Osteoblast (primary cell): ENCODE results near the gene HSPA13. TPM values are rescaled to one million over a fixed set of nuclear protein-coding genes. Genes with fewer than 3 reads are reported as not detected.

Experiments
- DNase-seq: peaks from one replicate; pipeline ENCODE4 v3.0.0; 2011; ENCODE audit warnings: low spot score, mixed read lengths; ENCODE audit not compliant: insufficient read length; ENCODE audit errors: missing footprints
- H2AFZ ChIP-seq: 2 replicates; pipeline ENCODE4 v1.6.0; 2011; ENCODE audit warnings: mild to moderate bottlenecking, low read length
- H3K27ac ChIP-seq: 2 replicates; pipeline ENCODE4 v1.5.1; 2011; ENCODE audit warnings: mild to moderate bottlenecking, low read depth, low read length, moderate library complexity
- H3K27me3 ChIP-seq: 2 replicates; pipeline ENCODE4 v1.6.0; 2012; ENCODE audit warnings: mild to moderate bottlenecking, control low read depth, inconsistent platforms, low read length, moderate library complexity; ENCODE audit not compliant: insufficient read depth
- H3K36me3 ChIP-seq: 2 replicates; pipeline ENCODE4 v1.5.1; 2011; ENCODE audit warnings: mild to moderate bottlenecking, low read length, control low read depth, moderate library complexity; ENCODE audit not compliant: insufficient read depth
- H3K4me1 ChIP-seq: 2 replicates; pipeline ENCODE4 v1.5.1; 2011; ENCODE audit warnings: mild to moderate bottlenecking, low read length, control low read depth, moderate library complexity; ENCODE audit not compliant: insufficient read depth
- H3K4me2 ChIP-seq: 2 replicates; pipeline ENCODE4 v1.6.0; 2011; ENCODE audit warnings: mild to moderate bottlenecking, low read length; ENCODE audit not compliant: insufficient read depth
- H3K4me3 ChIP-seq: fragments of 200-600 bp; sonication (generic); 3 replicates; pipeline ENCODE4 v1.5.1; 2012; ENCODE audit warnings: mild to moderate bottlenecking, low read length, inconsistent platforms; ENCODE audit not compliant: insufficient read depth
- H3K79me2 ChIP-seq: 2 replicates; pipeline ENCODE4 v1.6.0; 2012; ENCODE audit warnings: mild to moderate bottlenecking, low read length, control low read depth, inconsistent platforms; ENCODE audit not compliant: insufficient read depth
- H3K9me3 ChIP-seq: 2 replicates; pipeline ENCODE4 v1.5.1; 2011; ENCODE audit warnings: low read depth, low read length, control low read depth
- H4K20me1 ChIP-seq: 2 replicates; pipeline ENCODE4 v1.6.0; 2012; ENCODE audit warnings: mild to moderate bottlenecking, low read length, control low read depth; ENCODE audit not compliant: insufficient read depth
- total RNA-seq: library from RNA; depleted of rRNA; stranded (reverse); fragments of >200 nt; gene quantifications from 2 replicates; pipeline ENCODE4 v1.2.3, GENCODE V29; 2012
- TF ChIP-seq, protein P1 (sequence below): IDR thresholded peaks from 2 replicates; pipeline ENCODE4 v1.5.1; 2011; ENCODE audit warnings: mild to moderate bottlenecking, low read depth, low read length, moderate library complexity; ENCODE audit errors: extremely low read depth

Gene HSPA13, protein sequence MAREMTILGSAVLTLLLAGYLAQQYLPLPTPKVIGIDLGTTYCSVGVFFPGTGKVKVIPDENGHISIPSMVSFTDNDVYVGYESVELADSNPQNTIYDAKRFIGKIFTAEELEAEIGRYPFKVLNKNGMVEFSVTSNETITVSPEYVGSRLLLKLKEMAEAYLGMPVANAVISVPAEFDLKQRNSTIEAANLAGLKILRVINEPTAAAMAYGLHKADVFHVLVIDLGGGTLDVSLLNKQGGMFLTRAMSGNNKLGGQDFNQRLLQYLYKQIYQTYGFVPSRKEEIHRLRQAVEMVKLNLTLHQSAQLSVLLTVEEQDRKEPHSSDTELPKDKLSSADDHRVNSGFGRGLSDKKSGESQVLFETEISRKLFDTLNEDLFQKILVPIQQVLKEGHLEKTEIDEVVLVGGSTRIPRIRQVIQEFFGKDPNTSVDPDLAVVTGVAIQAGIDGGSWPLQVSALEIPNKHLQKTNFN
- 68.7 and 70.9 TPM in 2 replicates for total RNA-seq

DNA sequence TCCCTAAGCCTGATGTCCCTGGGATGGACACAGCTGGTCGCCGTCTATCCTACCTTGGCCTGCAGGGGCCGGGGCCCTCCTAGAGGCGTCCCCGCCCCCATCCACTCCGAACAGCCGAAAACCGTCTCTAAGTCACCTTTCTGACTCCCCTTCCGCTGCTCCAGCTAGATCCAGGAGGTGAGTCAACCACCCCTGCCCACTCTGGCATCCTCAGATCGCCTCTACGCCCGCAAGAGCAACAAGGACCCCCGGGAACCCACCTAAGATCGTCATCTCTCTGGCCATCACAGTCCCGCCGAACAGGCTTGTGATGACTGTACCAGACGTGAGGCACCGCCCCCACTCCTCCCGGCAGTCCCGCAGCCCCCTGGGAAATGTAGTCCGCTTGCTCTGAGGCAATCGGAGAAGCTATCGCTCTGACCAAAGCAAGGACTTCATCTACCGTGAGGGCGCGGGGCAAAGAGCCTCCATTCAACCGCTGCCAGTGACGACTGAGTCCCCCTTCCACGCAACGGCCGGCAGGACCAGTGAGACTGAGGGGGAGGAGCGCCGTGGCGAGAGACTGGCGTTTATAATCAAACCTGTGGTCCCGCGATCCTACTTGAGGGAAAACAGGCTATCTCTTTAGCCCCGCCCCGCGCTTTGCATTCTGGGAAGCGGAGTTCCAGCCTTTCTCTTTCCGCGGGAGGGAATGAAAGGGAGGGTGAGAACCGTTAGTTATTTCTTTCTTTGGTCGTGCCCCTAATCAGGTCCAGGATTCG lies at the start of gene HSPA13:
HSPA13 (minus strand) TSS at position 312 of the 761 bp plus-strand sequence; CDS start at position 285, 27 bp downstream.
- H3K4me1 ChIP-seq: peaks cover 20% of the 10 kb centered on the region

DNA sequence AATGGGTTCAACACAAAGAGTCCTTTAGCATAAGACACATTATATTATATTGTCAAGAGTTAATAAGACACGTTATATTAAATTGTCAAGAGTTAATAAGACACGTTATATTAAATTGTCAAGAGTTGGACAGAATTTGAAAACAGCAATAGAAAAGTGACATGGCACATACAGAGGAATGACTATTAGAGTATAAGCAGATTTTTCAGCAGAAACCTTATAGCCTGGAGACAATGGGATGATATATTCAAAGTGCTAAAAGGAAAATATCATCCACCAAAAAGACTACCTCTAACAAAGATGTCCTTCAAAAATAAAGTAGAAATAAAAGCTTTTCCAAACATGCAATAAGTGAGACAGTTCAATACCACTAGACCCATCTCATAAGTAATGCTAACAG lies 36.0 kb upstream of the HSPA13 start:
- TF ChIP-seq, protein P1, sequence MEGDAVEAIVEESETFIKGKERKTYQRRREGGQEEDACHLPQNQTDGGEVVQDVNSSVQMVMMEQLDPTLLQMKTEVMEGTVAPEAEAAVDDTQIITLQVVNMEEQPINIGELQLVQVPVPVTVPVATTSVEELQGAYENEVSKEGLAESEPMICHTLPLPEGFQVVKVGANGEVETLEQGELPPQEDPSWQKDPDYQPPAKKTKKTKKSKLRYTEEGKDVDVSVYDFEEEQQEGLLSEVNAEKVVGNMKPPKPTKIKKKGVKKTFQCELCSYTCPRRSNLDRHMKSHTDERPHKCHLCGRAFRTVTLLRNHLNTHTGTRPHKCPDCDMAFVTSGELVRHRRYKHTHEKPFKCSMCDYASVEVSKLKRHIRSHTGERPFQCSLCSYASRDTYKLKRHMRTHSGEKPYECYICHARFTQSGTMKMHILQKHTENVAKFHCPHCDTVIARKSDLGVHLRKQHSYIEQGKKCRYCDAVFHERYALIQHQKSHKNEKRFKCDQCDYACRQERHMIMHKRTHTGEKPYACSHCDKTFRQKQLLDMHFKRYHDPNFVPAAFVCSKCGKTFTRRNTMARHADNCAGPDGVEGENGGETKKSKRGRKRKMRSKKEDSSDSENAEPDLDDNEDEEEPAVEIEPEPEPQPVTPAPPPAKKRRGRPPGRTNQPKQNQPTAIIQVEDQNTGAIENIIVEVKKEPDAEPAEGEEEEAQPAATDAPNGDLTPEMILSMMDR: no peak
- Histone ChIP-seq H3K4me1 (no peaks in the 10 kb centered on the region), H3K79me2 (no peaks in the 10 kb centered on the region), H3K27ac (no peak overlapping the region), H3K9me3 (peaks cover 14% of the 10 kb centered on the region), H2AFZ (no peak overlapping the region), H3K27me3 (no peaks in the 10 kb centered on the region), H3K4me3 (no peak overlapping the region), H3K36me3 (no peaks in the 10 kb centered on the region), H3K4me2 (no peak overlapping the region), H4K20me1 (no peaks in the 10 kb centered on the region)
- no peak for DNase-seq

More for the DNA sequence above, at the start of gene HSPA13:
- Histone ChIP-seq H3K9me3 (no peaks in the 10 kb centered on the region), H3K79me2 (peaks cover 36% of the 10 kb centered on the region), H3K27me3 (no peaks in the 10 kb centered on the region), H3K4me3 (peak within 1 kb of the TSS; percentile 98), H3K4me2 (peak within 1 kb of the TSS; percentile 96), H3K27ac (peak within 1 kb of the TSS; percentile 96), H4K20me1 (no peaks in the 10 kb centered on the region), H2AFZ (peak within 1 kb of the TSS; percentile 98), H3K36me3 (peaks cover 9% of the 10 kb centered on the region)
- TF ChIP-seq, protein P1: no peak
- peak; percentile 93 for DNase-seq

DNA sequence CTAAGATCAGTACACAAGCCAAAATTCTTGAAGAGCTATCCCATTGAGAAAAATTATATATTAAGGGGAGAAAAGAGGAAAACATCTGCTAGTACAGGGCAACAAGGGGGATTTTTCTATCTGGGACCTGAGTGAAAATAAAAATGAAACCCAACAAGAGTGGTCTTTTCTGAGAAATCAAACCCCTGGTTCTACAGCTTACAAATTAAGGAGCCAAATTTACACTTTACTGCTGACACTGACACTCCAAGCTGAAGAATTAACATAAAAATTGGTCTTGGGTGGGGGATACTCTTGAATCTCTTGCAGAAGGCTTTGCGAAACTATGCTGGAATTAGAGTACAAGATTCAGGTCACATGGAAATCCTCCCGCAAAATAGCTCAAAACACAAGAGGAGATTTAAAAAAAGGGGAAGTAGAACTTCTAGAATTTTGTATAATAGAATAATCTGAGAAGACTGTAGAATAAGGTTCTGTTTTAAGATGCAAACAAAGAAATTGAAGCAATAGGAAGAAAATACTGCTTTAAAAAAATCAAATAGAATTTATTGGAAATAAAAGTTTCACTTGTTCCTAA lies 32.1 kb upstream of the HSPA13 start:
- TF ChIP-seq, protein P1: no peak
- H3K4me3 ChIP-seq: no peak overlapping the region
- no peaks in the 10 kb centered on the region for H3K36me3 ChIP-seq
- no peak overlapping the region for H3K27ac ChIP-seq
- no peak for DNase-seq
- H3K27me3 ChIP-seq: no peaks in the 10 kb centered on the region
- peaks cover 14% of the 10 kb centered on the region for H3K9me3 ChIP-seq
- no peaks in the 10 kb centered on the region for H3K4me1 ChIP-seq
- no peaks in the 10 kb centered on the region for H3K79me2 ChIP-seq
- no peaks in the 10 kb centered on the region for H4K20me1 ChIP-seq
- no peak overlapping the region for H2AFZ ChIP-seq
- H3K4me2 ChIP-seq: no peak overlapping the region
